Measurements from ENCODE around the gene LETMD1.

- TF ChIP-seq CTCF (conservative IDR thresholded peaks at IDR 0.05; ENCODE audit: low read length), result no peak
- TF ChIP-seq EZH2phosphoT487 (IDR thresholded peaks at IDR 0.05; ENCODE audit: borderline replicate concordance, low read depth, low read length), result no peak
Observed at GRCh38 chr12:51103977-51104376, 55.9 kb downstream of the LETMD1 start.
